DND-41 (cell line): Measurements from ENCODE around the gene MYO16.

ENCODE experiments used
- ATAC-seq: fragments of 200-7000 bp; cut with Tn5 transposase; 3 replicates; pipeline ENCODE4 v1.9.1; 2021; ENCODE audit warnings: low read depth; ENCODE audit not compliant: insufficient read depth
- DNase-seq: peaks from one replicate; pipeline ENCODE4 v3.0.0-alpha.2; 2020
- H2AFZ ChIP-seq: 2 replicates; pipeline ENCODE4 v1.6.0; 2012; ENCODE audit warnings: low read depth, low read length
- H3K27ac ChIP-seq: 2 replicates; pipeline ENCODE4 v1.5.1; 2012; ENCODE audit warnings: low read length, inconsistent platforms
- H3K27me3 ChIP-seq: fragments of 200-600 bp; sonication (generic); 2 replicates; pipeline ENCODE4 v1.6.0; 2012; ENCODE audit warnings: low read length, mild to moderate bottlenecking, inconsistent platforms; ENCODE audit not compliant: insufficient read depth, poor library complexity
- H3K36me3 ChIP-seq: 2 replicates; pipeline ENCODE4 v1.5.1; 2012; ENCODE audit warnings: low read length, inconsistent platforms; ENCODE audit not compliant: insufficient read depth
- H3K4me1 ChIP-seq: 2 replicates; pipeline ENCODE4 v1.5.1; 2012; ENCODE audit warnings: mild to moderate bottlenecking, low read length; ENCODE audit not compliant: insufficient read depth
- H3K4me2 ChIP-seq: 2 replicates; pipeline ENCODE4 v1.6.0; 2012; ENCODE audit warnings: mild to moderate bottlenecking, moderate library complexity, low read length, inconsistent platforms; ENCODE audit not compliant: insufficient read depth
- H3K4me3 ChIP-seq, 2 experiments: fragments of 200-600 bp in 1 of 2; shearing (Covaris generic) in 1 of 2; 2 replicates each; pipeline ENCODE4 v1.5.1; 2012 to 2016; ENCODE audit warnings: inconsistent platforms in 2 of 2, low read length in 2 of 2, mild to moderate bottlenecking in 2 of 2, low read depth in 1 of 2, moderate library complexity in 1 of 2
- H3K79me2 ChIP-seq: 2 replicates; pipeline ENCODE4 v1.6.0; 2012; ENCODE audit warnings: low read length, inconsistent platforms; ENCODE audit not compliant: insufficient read depth
- H3K9ac ChIP-seq: 2 replicates; pipeline ENCODE4 v1.6.0; 2012; ENCODE audit warnings: low read depth, mild to moderate bottlenecking, inconsistent platforms, low read length, moderate library complexity
- H3K9me3 ChIP-seq: 2 replicates; pipeline ENCODE4 v1.5.1; 2012; ENCODE audit warnings: low read length, moderate library complexity, mild to moderate bottlenecking, inconsistent platforms; ENCODE audit not compliant: insufficient read depth, severe bottlenecking
- H4K20me1 ChIP-seq: 2 replicates; pipeline ENCODE4 v1.6.0; 2012; ENCODE audit warnings: low read length; ENCODE audit not compliant: insufficient read depth
- EZH2 ChIP-seq: IDR thresholded peaks from 3 replicates; pipeline ENCODE4 v1.6.1; 2012; ENCODE audit warnings: borderline replicate concordance, low read depth, mild to moderate bottlenecking, moderate library complexity, low read length, inconsistent platforms; ENCODE audit not compliant: severe bottlenecking
- TF ChIP-seq, protein P1 (sequence below): IDR thresholded peaks from 2 replicates; pipeline ENCODE4 v1.5.1; 2012; ENCODE audit warnings: borderline replicate concordance, low read length, moderate library complexity, mild to moderate bottlenecking; ENCODE audit not compliant: poor library complexity, severe bottlenecking; ENCODE audit errors: extremely low read depth

Gene MYO16

DNA sequence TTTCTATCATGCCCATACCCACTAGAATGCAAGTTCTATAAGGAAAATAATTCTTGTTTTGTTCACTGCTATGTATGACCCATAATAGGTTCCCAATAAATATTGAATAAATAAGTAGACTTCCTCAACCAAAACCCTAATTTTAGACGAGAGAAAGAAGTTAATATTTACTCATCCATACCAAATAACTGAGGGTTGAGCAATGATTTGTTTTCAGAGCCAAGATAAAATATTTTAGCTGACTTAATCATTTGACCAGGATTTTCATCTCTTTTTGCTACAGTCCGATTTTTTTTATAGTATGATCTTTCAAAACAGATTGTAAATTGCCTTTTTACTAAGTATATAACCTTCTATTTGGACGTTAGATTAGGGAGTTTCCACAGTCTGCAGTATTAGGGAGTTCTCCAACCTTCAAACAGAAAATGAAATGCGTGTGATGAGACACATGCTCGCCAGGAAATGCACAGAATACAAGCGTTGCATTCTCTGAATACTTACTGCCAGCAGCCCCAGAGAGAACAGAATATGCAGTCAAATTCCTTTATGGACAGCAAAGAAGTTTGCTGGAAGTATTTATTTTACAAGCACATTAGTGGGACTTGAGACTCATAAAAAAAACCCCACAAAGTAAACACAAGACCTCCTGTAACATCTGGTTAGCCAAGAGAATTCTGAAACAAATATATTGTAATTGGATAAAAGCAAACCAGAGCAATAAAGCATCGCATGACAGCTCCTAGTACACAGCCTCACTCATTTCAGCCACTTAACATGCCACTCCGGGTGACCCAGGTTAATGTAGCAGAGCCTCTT is 230.0 kb downstream of the MYO16 start:
- no peaks in the 10 kb centered on the region for H3K4me1 ChIP-seq
- no peak overlapping the region for H3K27ac ChIP-seq
- ATAC-seq: no peak
- H3K9ac ChIP-seq: no peak overlapping the region
- no peaks in the 10 kb centered on the region for H3K36me3 ChIP-seq
- H2AFZ ChIP-seq: no peak overlapping the region
- no peak overlapping the region for H3K4me3 ChIP-seq
- TF ChIP-seq, protein P1, sequence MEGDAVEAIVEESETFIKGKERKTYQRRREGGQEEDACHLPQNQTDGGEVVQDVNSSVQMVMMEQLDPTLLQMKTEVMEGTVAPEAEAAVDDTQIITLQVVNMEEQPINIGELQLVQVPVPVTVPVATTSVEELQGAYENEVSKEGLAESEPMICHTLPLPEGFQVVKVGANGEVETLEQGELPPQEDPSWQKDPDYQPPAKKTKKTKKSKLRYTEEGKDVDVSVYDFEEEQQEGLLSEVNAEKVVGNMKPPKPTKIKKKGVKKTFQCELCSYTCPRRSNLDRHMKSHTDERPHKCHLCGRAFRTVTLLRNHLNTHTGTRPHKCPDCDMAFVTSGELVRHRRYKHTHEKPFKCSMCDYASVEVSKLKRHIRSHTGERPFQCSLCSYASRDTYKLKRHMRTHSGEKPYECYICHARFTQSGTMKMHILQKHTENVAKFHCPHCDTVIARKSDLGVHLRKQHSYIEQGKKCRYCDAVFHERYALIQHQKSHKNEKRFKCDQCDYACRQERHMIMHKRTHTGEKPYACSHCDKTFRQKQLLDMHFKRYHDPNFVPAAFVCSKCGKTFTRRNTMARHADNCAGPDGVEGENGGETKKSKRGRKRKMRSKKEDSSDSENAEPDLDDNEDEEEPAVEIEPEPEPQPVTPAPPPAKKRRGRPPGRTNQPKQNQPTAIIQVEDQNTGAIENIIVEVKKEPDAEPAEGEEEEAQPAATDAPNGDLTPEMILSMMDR: no peak
- no peak for TF ChIP-seq EZH2
- H4K20me1 ChIP-seq: no peaks in the 10 kb centered on the region
- H3K9me3 ChIP-seq: no peaks in the 10 kb centered on the region
- no peak overlapping the region for H3K4me2 ChIP-seq
- DNase-seq: no peak
- H3K79me2 ChIP-seq: no peaks in the 10 kb centered on the region
- H3K27me3 ChIP-seq: peaks cover 30% of the 10 kb centered on the region

DNA sequence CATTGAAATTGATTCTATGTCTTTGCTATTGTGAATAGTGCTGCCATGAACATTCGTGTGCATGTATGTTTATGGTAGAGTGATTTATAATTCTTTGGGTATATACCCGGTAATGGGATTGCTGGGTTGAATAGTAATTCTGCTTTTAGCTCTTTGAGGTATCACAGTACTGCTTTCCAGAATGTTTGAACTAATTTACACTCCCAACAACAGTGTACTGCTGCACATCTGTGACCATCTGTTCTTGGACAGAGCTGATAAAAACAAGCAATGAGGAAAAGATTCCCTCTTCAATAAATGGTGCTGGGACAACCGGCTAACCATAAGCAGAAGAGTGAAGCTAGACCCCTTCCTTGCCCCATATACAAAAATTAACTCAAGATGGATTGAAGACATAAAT is 231.0 kb downstream of the MYO16 start:
- no peak overlapping the region for H2AFZ ChIP-seq
- H3K36me3 ChIP-seq: no peaks in the 10 kb centered on the region
- no peak for TF ChIP-seq EZH2
- TF ChIP-seq, protein P1: no peak
- no peaks in the 10 kb centered on the region for H3K79me2 ChIP-seq
- ATAC-seq (no peak), DNase-seq (no peak)
- peaks cover 32% of the 10 kb centered on the region for H3K27me3 ChIP-seq
- H3K9ac ChIP-seq: no peak overlapping the region
- H3K4me1 ChIP-seq: no peaks in the 10 kb centered on the region
- H3K4me3 ChIP-seq: no peak overlapping the region
- H3K27ac ChIP-seq: no peak overlapping the region
- no peaks in the 10 kb centered on the region for H3K9me3 ChIP-seq
- no peaks in the 10 kb centered on the region for H4K20me1 ChIP-seq
- no peak overlapping the region for H3K4me2 ChIP-seq

DNA sequence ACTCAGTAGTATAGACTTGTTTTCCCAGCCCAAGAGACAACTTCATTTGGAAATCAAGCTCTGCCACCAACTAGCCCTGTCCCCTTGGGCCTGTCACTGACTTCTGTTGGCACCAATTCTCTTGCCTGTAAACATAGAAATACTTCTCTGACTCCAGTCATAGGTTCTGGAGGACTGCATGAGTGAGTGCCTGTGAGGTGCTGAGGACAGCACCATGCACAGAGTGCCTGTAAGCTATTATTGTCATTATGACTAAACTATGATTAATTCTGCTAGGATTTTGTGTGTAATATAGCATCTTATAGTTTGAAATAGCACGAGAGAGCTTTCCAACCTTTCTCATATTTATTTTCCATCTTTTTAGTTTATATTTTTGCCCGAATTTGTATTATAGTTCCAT is 247.9 kb downstream of the MYO16 start:
- no peaks in the 10 kb centered on the region for H4K20me1 ChIP-seq
- H3K27me3 ChIP-seq: no peaks in the 10 kb centered on the region
- no peak overlapping the region for H3K4me2 ChIP-seq
- H3K4me3 ChIP-seq: no peak overlapping the region
- H2AFZ ChIP-seq: no peak overlapping the region
- H3K9me3 ChIP-seq: peaks cover 4% of the 10 kb centered on the region
- ATAC-seq (no peak), DNase-seq (no peak)
- no peak overlapping the region for H3K9ac ChIP-seq
- H3K4me1 ChIP-seq: no peaks in the 10 kb centered on the region
- H3K79me2 ChIP-seq: no peaks in the 10 kb centered on the region
- no peak for TF ChIP-seq EZH2
- TF ChIP-seq, protein P1: no peak
- H3K27ac ChIP-seq: no peak overlapping the region
- H3K36me3 ChIP-seq: no peaks in the 10 kb centered on the region
